Sigmoid colon (tissue), 4 donors: ENCODE data around the gene SLC47A1.
"Not testable (repeated sequence)": the region's sequence is repeated elsewhere in the genome, so short reads cannot be mapped to it uniquely, and the experiment has no call there.

Experiments used
- CTCF ChIP-seq, 4 experiments: fragments of 450-650 bp in 3 of 4; fragments of 200-600 bp in 1 of 4; IDR thresholded peaks; one replicate each; pipeline ENCODE4 v1.5.1; 2016 to 2019; ENCODE audit warnings: antibody characterized with exemption in 4 of 4, mild to moderate bottlenecking in 3 of 4, moderate library complexity in 2 of 4
- EP300 ChIP-seq, 4 donors: sonication (generic); formaldehyde crosslinking; IDR thresholded peaks; one replicate each; pipeline ENCODE4 v1.6.1; 2017; ENCODE audit warnings: antibody characterized with exemption in 4 of 4
- POLR2AphosphoS5 ChIP-seq, 4 donors: sonication (generic); formaldehyde crosslinking; IDR thresholded peaks; one replicate each; pipeline ENCODE4 v1.6.1; 2017; ENCODE audit warnings: antibody characterized with exemption in 4 of 4

GRCh38 chr17:19505561-19505960 lies 28.1 kb upstream of the SLC47A1 start:
- not testable (repeated sequence) for TF ChIP-seq CTCF, EP300, POLR2AphosphoS5 (IDR thresholded peaks at IDR 0.05)
